GM12878 (cell line): ENCODE measurements around the gene AKR1C4. TPM values are rescaled to one million over a fixed set of nuclear protein-coding genes. Genes with fewer than 3 reads are reported as not detected.

Experiments used
- ATAC-seq: fragments of 200-7000 bp; cut with Tn5 transposase; 3 replicates; pipeline ENCODE4 v1.9.1; 2020; ENCODE audit warnings: mild to moderate bottlenecking, moderate library complexity
- BruUV-seq: library from RNA; stranded (reverse); fragments of 400-500 nt; replicated peaks from 2 replicates; lab custom pipeline; 2021; lab: Mats Ljungman, UMichigan
- CTCF ChIA-PET: fragments of 300-600 bp; sonication (Branson Sonifier 250); formaldehyde crosslinking; extraction: SDS; loops from one replicate; lab custom pipeline; 2021; ENCODE audit warnings: inconsistent platforms; lab: Yijun Ruan, JAX
- POLR2A ChIA-PET: fragments of 350-600 bp; formaldehyde crosslinking; extraction: SDS; loops from one replicate; lab custom pipeline; 2021; ENCODE audit warnings: inconsistent platforms; lab: Charles Lee
- RAD21 ChIA-PET: fragments of 300-600 bp; sonication (Branson Sonifier 250); formaldehyde crosslinking; loops from one replicate; lab custom pipeline; 2023; ENCODE audit warnings: antibody characterized with exemption; ENCODE audit not compliant: unreplicated experiment; lab: Charles Lee
- SMC1A ChIA-PET: fragments of 300-600 bp; sonication (Branson Sonifier 250); formaldehyde crosslinking; loops from one replicate; lab custom pipeline; 2023; ENCODE audit not compliant: unreplicated experiment, uncharacterized antibody; lab: Charles Lee
- DNase-seq: peaks from one replicate; pipeline ENCODE4 v3.0.0-alpha.2; 2011; ENCODE audit warnings: low read depth, low spot score
- FAIRE-seq: peaks from 3 replicates; lab custom pipeline; 2011; peaks lifted over from hg19 to GRCh38; lab: Jason Lieb, UNC
- H2AFZ ChIP-seq: 2 replicates; pipeline ENCODE4 v1.6.0; 2011; ENCODE audit warnings: low read depth, low read length, control low read depth; ENCODE audit not compliant: control insufficient read depth
- H3K27ac ChIP-seq: 2 replicates; pipeline ENCODE4 v1.5.1; 2011; ENCODE audit warnings: control low read depth; ENCODE audit not compliant: control insufficient read depth, insufficient read depth
- H3K27me3 ChIP-seq, 2 experiments: replicated peaks in 1 of 2; 2 replicates each; pipeline versions ENCODE4 v1.6.0 to v1.6.1; 2011; ENCODE audit warnings: low read length in 1 of 2; ENCODE audit not compliant: control insufficient read depth in 2 of 2, insufficient read depth in 2 of 2
- H3K36me3 ChIP-seq, 2 experiments: 2 replicates each; pipeline ENCODE4 v1.5.1; 2011; ENCODE audit warnings: low read length in 1 of 2; ENCODE audit not compliant: control insufficient read depth in 2 of 2, insufficient read depth in 2 of 2
- H3K4me1 ChIP-seq: 2 replicates; pipeline ENCODE4 v1.6.1; 2011; ENCODE audit warnings: mild to moderate bottlenecking, low read length, moderate library complexity, mixed read lengths; ENCODE audit not compliant: control insufficient read depth, insufficient read depth
- H3K4me2 ChIP-seq: 2 replicates; pipeline ENCODE4 v1.6.0; 2011; ENCODE audit warnings: control low read depth; ENCODE audit not compliant: control insufficient read depth, insufficient read depth
- H3K4me3 ChIP-seq: fragments of 200-600 bp; sonication (generic); 2 replicates; pipeline ENCODE4 v1.5.1; 2016
- H3K79me2 ChIP-seq: 2 replicates; pipeline ENCODE4 v1.6.0; 2011; ENCODE audit warnings: low read length; ENCODE audit not compliant: control insufficient read depth, insufficient read depth
- H3K9ac ChIP-seq: 2 replicates; pipeline ENCODE4 v1.8.0; 2011; ENCODE audit warnings: low read length, control low read depth, mixed read lengths; ENCODE audit not compliant: control insufficient read depth, insufficient read depth
- H3K9me3 ChIP-seq: replicated peaks from 3 replicates; pipeline ENCODE4 v1.5.1; 2011; ENCODE audit warnings: mild to moderate bottlenecking, low read length; ENCODE audit not compliant: control insufficient read depth, insufficient read depth
- H4K20me1 ChIP-seq: 2 replicates; pipeline ENCODE4 v1.6.0; 2011; ENCODE audit not compliant: control insufficient read depth, insufficient read depth
- BRCA1 ChIP-seq: IDR thresholded peaks from 2 replicates; pipeline ENCODE4 v1.6.1; 2011; ENCODE audit warnings: low read depth, low read length, improper control_type of control experiment
- CBFB ChIP-seq: IDR thresholded peaks from 2 replicates; pipeline ENCODE4 v1.6.1; 2016; ENCODE audit warnings: antibody characterized with exemption, low read depth
- CBX3 ChIP-seq: fragments of 200-600 bp; sonication (generic); IDR thresholded peaks from 2 replicates; pipeline ENCODE4 v1.6.1; 2016; ENCODE audit warnings: low read depth, borderline replicate concordance
- GATAD2B ChIP-seq: fragments of 450-650 bp; conservative IDR thresholded peaks from 2 replicates; pipeline ENCODE4 v1.6.1; 2017; ENCODE audit warnings: low read depth, mild to moderate bottlenecking, moderate library complexity
- HDGF ChIP-seq: fragments of 450-650 bp; IDR thresholded peaks from 2 replicates; pipeline ENCODE4 v1.6.1; 2016; ENCODE audit warnings: antibody characterized with exemption
- IRF3 ChIP-seq: fragments of 450-650 bp; IDR thresholded peaks from 2 replicates; pipeline ENCODE4 v1.6.1; 2014; ENCODE audit warnings: mild to moderate bottlenecking
- JUND ChIP-seq: IDR thresholded peaks from 2 replicates; pipeline ENCODE4 v1.6.1; 2012; ENCODE audit warnings: low read depth, mild to moderate bottlenecking, low read length, improper control_type of control experiment, moderate library complexity
- KDM1A ChIP-seq: fragments of 200-600 bp; sonication (generic); IDR thresholded peaks from 2 replicates; pipeline ENCODE4 v1.6.1; 2016; ENCODE audit warnings: borderline replicate concordance
- MTA3 ChIP-seq: IDR thresholded peaks from 2 replicates; pipeline ENCODE4 v1.6.1; 2012; ENCODE audit warnings: low read length, inconsistent platforms, borderline replicate concordance
- NRF1 ChIP-seq: conservative IDR thresholded peaks from 2 replicates; pipeline ENCODE4 v1.6.1; 2011; ENCODE audit warnings: mild to moderate bottlenecking, low read depth, low read length, improper control_type of control experiment
- RELA ChIP-seq: fragments of 450-650 bp; IDR thresholded peaks from 2 replicates; pipeline ENCODE4 v1.8.0; 2014; ENCODE audit warnings: borderline replicate concordance; ENCODE audit not compliant: partially characterized antibody
- SIN3A ChIP-seq: IDR thresholded peaks from 2 replicates; pipeline ENCODE4 v1.6.1; 2012; ENCODE audit warnings: low read depth, low read length, improper control_type of control experiment
- TCF7 ChIP-seq: IDR thresholded peaks from 2 replicates; pipeline ENCODE4 v1.6.1; 2014; ENCODE audit warnings: antibody characterized with exemption, borderline replicate concordance
- ZNF217 ChIP-seq: fragments of 450-650 bp; IDR thresholded peaks from 2 replicates; pipeline ENCODE4 v1.6.1; 2017; ENCODE audit warnings: antibody characterized with exemption, mild to moderate bottlenecking
- ZNF274 ChIP-seq: IDR thresholded peaks from one replicate; pipeline ENCODE4 v1.8.0; 2011; ENCODE audit not compliant: insufficient read length, insufficient read depth
- WGBS: methylation state at CpG from one replicate; pipeline ENCODE4 v1.1.6; 2016; ENCODE audit warnings: low lambda C conversion rate; ENCODE audit not compliant: insufficient replicate concordance, insufficient coverage; ENCODE audit errors: missing lambda C conversion rate; 5-methylcytosine and 5-hydroxymethylcytosine counted together
- in situ Hi-C: fragments of 300-500 bp; cut with MboI; formaldehyde crosslinking; loops from 9 replicates; pipeline ENCODE4 v1.14.3; 2018; ENCODE audit warnings: mixed read lengths
- intact Hi-C: fragments of 100-400 bp; cut with micrococcal nuclease; formaldehyde crosslinking; loops from one replicate; pipeline ENCODE4 v1.14.2; 2022; ENCODE audit not compliant: unreplicated experiment
- polyA plus RNA-seq, 11 experiments: library from polyadenylated mRNA; depleted of rRNA in 4 of 11; unstranded in 6 of 11; stranded (reverse) in 5 of 11; fragments of >200 nt; fragmentation: Nextera tagmentation in 4 of 11; fragmentation: Illumina TruSeq in 1 of 11; extraction: Ambion mirVana in 4 of 11; extraction: Trizol in 1 of 11; gene quantifications; 1 replicate in 1 of 11; 2 replicates in 10 of 11; pipeline versions ENCODE4 v1.2.1 to v1.2.3, GENCODE V29; 2011 to 2016; ENCODE audit warnings: inconsistent platforms in 2 of 11, missing spikeins in 2 of 11, low read depth in 1 of 11
- total RNA-seq, 4 experiments: library from RNA; depleted of rRNA in 3 of 4; stranded (reverse); fragments of >200 nt in 3 of 4; fragmentation: Illumina TruSeq in 1 of 4; extraction: Trizol in 1 of 4; gene quantifications; 2 replicates each; pipeline versions ENCODE4 v1.2.1 to v1.2.3, GENCODE V29; 2013 to 2021
- TF ChIP-seq, protein P1 (sequence below): fragments of 450-650 bp; IDR thresholded peaks from 2 replicates; pipeline ENCODE4 v1.6.1; 2018; ENCODE audit warnings: mild to moderate bottlenecking, low read depth, moderate library complexity; ENCODE audit not compliant: partially characterized antibody

Gene AKR1C4
- total and polyA plus RNA-seq, 10 of the 15 experiments (the other 5 are each of a cell fraction or from before 2014, with no cell fraction given): 0.20 TPM; not detected in 9

DNA sequence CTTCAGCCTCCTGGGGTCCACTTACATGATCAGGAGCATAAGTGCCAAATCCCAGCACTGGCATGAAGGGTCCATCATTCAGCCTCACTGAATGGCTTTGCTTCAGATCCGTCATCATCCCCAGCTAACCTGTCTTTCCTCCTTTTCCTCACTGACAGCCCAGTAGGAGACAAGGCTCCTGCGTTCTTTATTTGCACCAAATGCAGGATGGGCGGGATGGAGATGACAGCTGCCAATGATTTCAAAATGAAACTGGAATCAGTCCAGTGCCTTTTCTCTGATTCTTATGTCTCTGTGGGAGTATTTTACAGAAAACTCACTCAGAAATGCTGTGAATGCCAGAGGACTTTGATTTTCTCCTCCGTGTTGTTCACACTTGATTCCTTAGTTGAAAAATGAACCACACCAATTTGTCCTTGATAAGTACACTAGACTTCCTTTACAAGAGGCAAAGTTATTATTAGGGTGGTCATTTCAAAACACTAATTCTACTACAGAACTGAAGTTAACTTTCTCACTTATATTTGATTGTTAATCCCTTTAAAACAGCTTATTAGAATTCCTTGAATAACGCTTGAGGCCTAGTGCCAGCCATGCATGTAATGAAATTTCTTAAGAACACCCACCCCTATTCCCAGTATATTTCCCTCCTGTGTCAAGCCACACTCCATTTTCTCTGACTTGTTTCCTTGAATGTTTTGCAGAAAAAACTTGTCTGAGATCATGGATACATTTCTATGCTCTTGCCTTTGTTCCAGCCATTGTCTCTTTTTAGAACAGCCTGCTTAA lies 11.5 kb upstream of the AKR1C4 start, which contains the start of gene AKR1C8:
Gene AKR1C8, minus strand, starts transcription at position 164 of the 789 bp plus-strand sequence. Its CDS starts 46 bp downstream, at position 118.
- in situ Hi-C loops: no loop called here
- SMC1A ChIA-PET: no interaction called here

GRCh38 chr10:5187867-5188266 lies 8.8 kb upstream of the AKR1C4 start:
- Histone ChIP-seq H3K4me3 (no peak overlapping the region), H4K20me1 (no peaks in the 10 kb centered on the region), H3K4me1 (no peaks in the 10 kb centered on the region), H3K27ac (no peak overlapping the region), H3K27me3 (no peaks in the 10 kb centered on the region), H3K36me3 (no peaks in the 10 kb centered on the region), H2AFZ (no peak overlapping the region), H3K79me2 (no peaks in the 10 kb centered on the region), H3K9me3 (no peaks in the 10 kb centered on the region), H3K4me2 (no peak overlapping the region), H3K9ac (no peak overlapping the region)
- ATAC-seq (no peak), FAIRE-seq (no peak), DNase-seq (no peak)
- 9% methylated on average over 5 of the region's 5 CpGs for WGBS
- in situ Hi-C loops (no loop called here), intact Hi-C loops (no loop called here)
- ChIA-PET POLR2A (no interaction called here), CTCF (no interaction called here), RAD21 (no interaction called here), SMC1A (no interaction called here)
- BruUV-seq: no TSS peak
- TF ChIP-seq CBFB (no peak), SIN3A (no peak), KDM1A (no peak), IRF3 (no peak), HDGF (no peak), CBX3 (no peak), BRCA1 (no peak), JUND (no peak), MTA3 (no peak), NRF1 (no peak)
- TF ChIP-seq, protein P1, sequence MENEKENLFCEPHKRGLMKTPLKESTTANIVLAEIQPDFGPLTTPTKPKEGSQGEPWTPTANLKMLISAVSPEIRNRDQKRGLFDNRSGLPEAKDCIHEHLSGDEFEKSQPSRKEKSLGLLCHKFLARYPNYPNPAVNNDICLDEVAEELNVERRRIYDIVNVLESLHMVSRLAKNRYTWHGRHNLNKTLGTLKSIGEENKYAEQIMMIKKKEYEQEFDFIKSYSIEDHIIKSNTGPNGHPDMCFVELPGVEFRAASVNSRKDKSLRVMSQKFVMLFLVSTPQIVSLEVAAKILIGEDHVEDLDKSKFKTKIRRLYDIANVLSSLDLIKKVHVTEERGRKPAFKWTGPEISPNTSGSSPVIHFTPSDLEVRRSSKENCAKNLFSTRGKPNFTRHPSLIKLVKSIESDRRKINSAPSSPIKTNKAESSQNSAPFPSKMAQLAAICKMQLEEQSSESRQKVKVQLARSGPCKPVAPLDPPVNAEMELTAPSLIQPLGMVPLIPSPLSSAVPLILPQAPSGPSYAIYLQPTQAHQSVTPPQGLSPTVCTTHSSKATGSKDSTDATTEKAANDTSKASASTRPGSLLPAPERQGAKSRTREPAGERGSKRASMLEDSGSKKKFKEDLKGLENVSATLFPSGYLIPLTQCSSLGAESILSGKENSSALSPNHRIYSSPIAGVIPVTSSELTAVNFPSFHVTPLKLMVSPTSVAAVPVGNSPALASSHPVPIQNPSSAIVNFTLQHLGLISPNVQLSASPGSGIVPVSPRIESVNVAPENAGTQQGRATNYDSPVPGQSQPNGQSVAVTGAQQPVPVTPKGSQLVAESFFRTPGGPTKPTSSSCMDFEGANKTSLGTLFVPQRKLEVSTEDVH: no peak

More for the DNA sequence above, 11.5 kb upstream of the AKR1C4 start, which contains the start of gene AKR1C8:
- Histone ChIP-seq H2AFZ (no peak within 1 kb of the TSS), H3K4me3 (no peak within 1 kb of the TSS), H3K4me1 (no peaks in the 10 kb centered on the region), H3K79me2 (no peaks in the 10 kb centered on the region), H3K36me3 (no peaks in the 10 kb centered on the region), H3K27ac (no peak within 1 kb of the TSS), H3K9me3 (no peaks in the 10 kb centered on the region), H4K20me1 (no peaks in the 10 kb centered on the region), H3K9ac (no peak within 1 kb of the TSS), H3K4me2 (no peak within 1 kb of the TSS), H3K27me3 (no peaks in the 10 kb centered on the region)
- intact Hi-C loops: no loop called here
- DNase-seq (no peak), ATAC-seq (no peak), FAIRE-seq (no peak)
- CTCF ChIA-PET: no interaction called here
- BruUV-seq: no TSS peak
- TF ChIP-seq GATAD2B: no peak
- TF ChIP-seq ZNF274: no peak
- no peak for TF ChIP-seq RELA
- no peak for TF ChIP-seq ZNF217
- no peak for TF ChIP-seq TCF7
- WGBS: 2% methylated on average over 5 of the region's 5 CpGs
- RAD21 ChIA-PET: no interaction called here
- POLR2A ChIA-PET: no interaction called here
